A673 (cell line): ENCODE results near the gene CSF2RB. TPM values are rescaled to one million over a fixed set of nuclear protein-coding genes. Genes with fewer than 3 reads are reported as not detected.

Experiments
- BruUV-seq: library from RNA; stranded (reverse); fragments of 400-500 nt; replicated peaks from 2 replicates; lab custom pipeline; 2021; lab: Mats Ljungman, UMichigan
- CTCF ChIA-PET: fragments of 300-600 bp; sonication (Branson Sonifier 250); formaldehyde crosslinking; loops from one replicate; lab custom pipeline; 2022; ENCODE audit warnings: antibody characterized with exemption; lab: Charles Lee
- POLR2A ChIA-PET: fragments of 300-600 bp; sonication (Branson Sonifier 250); formaldehyde crosslinking; loops from one replicate; lab custom pipeline; 2022; ENCODE audit warnings: antibody characterized with exemption; ENCODE audit not compliant: low non-redundant PET; lab: Charles Lee
- DNase-seq: peaks from one replicate; pipeline ENCODE4 v3.0.0-alpha.2; 2015; ENCODE audit warnings: low spot score
- H3K27ac ChIP-seq: fragments of 200-600 bp; sonication (generic); 2 replicates; pipeline ENCODE4 v1.5.1; 2016; ENCODE audit warnings: mixed run types, low read depth, mild to moderate bottlenecking, mixed read lengths, antibody characterized with exemption, low read length; ENCODE audit not compliant: poor library complexity, severe bottlenecking
- H3K27me3 ChIP-seq: fragments of 200-600 bp; sonication (generic); replicated peaks from 2 replicates; pipeline ENCODE4 v1.6.1; 2017; ENCODE audit warnings: mixed run types, low read depth, mild to moderate bottlenecking, mixed read lengths, antibody characterized with exemption, low read length; ENCODE audit not compliant: insufficient read depth, poor library complexity
- H3K36me3 ChIP-seq: fragments of 200-600 bp; sonication (generic); 2 replicates; pipeline ENCODE4 v1.6.1; 2016; ENCODE audit warnings: mixed run types, mild to moderate bottlenecking, mixed read lengths, antibody characterized with exemption, low read length; ENCODE audit not compliant: insufficient read depth, poor library complexity, severe bottlenecking
- H3K4me1 ChIP-seq: fragments of 200-600 bp; sonication (generic); 2 replicates; pipeline ENCODE4 v1.6.1; 2017; ENCODE audit warnings: mixed run types, mild to moderate bottlenecking, mixed read lengths, antibody characterized with exemption, low read length; ENCODE audit not compliant: insufficient read depth, poor library complexity, severe bottlenecking
- H3K4me3 ChIP-seq: fragments of 200-600 bp; sonication (generic); 2 replicates; pipeline ENCODE4 v1.5.1; 2016; ENCODE audit warnings: low read depth, mixed run types, mild to moderate bottlenecking, mixed read lengths, low read length; ENCODE audit not compliant: poor library complexity, severe bottlenecking
- H3K9me3 ChIP-seq: fragments of 200-600 bp; sonication (generic); 2 replicates; pipeline ENCODE4 v1.6.1; 2016; ENCODE audit warnings: mixed run types, low read depth, mild to moderate bottlenecking, mixed read lengths, antibody characterized with exemption, low read length; ENCODE audit not compliant: poor library complexity, severe bottlenecking
- CTCF ChIP-seq: fragments of 300-800, 200-600 bp; sonication (generic); conservative IDR thresholded peaks from 2 replicates; pipeline ENCODE4 v1.5.1; 2017; ENCODE audit warnings: low read depth, mild to moderate bottlenecking, antibody characterized with exemption, low read length, moderate library complexity, mixed read lengths
- EZH2 ChIP-seq: fragments of 200-600 bp; sonication (generic); IDR thresholded peaks from 2 replicates; pipeline ENCODE4 v1.6.1; 2017; ENCODE audit warnings: borderline replicate concordance, low read depth, mild to moderate bottlenecking, mixed read lengths, antibody characterized with exemption, low read length; ENCODE audit not compliant: poor library complexity, severe bottlenecking
- intact Hi-C: fragments of 100-400 bp; cut with micrococcal nuclease; formaldehyde crosslinking; loops from one replicate; pipeline ENCODE4 v1.10.0; 2022; ENCODE audit not compliant: unreplicated experiment
- total RNA-seq: library from RNA; stranded (reverse); gene quantifications from 2 replicates; pipeline ENCODE4 v1.2.3, GENCODE V29; 2021

The CSF2RB gene
- total RNA-seq, 1 experiment from 2014 or later: not detected

GRCh38 chr22:36886016-36886415, 27.4 kb upstream of the CSF2RB start:
- H3K36me3 ChIP-seq: no peaks in the 10 kb centered on the region
- CTCF ChIA-PET: no interaction called here
- TF ChIP-seq CTCF: no peak
- TF ChIP-seq EZH2: no peak
- no peak overlapping the region for H3K4me3 ChIP-seq
- POLR2A ChIA-PET: no interaction called here
- DNase-seq: no peak
- H3K27me3 ChIP-seq: peaks cover 25% of the 10 kb centered on the region
- intact Hi-C loops: no loop called here
- no peak overlapping the region for H3K27ac ChIP-seq
- no TSS peak for BruUV-seq
- no peaks in the 10 kb centered on the region for H3K4me1 ChIP-seq
- peaks cover 10% of the 10 kb centered on the region for H3K9me3 ChIP-seq

GRCh38 chr22:36887162-36887561, 26.3 kb upstream of the CSF2RB start:
- Histone ChIP-seq H3K4me3 (no peak overlapping the region), H3K27me3 (peaks cover 25% of the 10 kb centered on the region), H3K9me3 (no peaks in the 10 kb centered on the region), H3K27ac (no peak overlapping the region), H3K36me3 (no peaks in the 10 kb centered on the region), H3K4me1 (no peaks in the 10 kb centered on the region)
- no peak for TF ChIP-seq EZH2
- TF ChIP-seq CTCF: no peak
- BruUV-seq: no TSS peak
- POLR2A ChIA-PET: no interaction called here
- no peak for DNase-seq
- intact Hi-C loops: no loop called here
- CTCF ChIA-PET: no interaction called here

GRCh38 chr22:36891646-36892045, 21.8 kb upstream of the CSF2RB start:
- ChIA-PET CTCF (no interaction called here), POLR2A (no interaction called here)
- Histone ChIP-seq H3K4me3 (no peak overlapping the region), H3K9me3 (no peaks in the 10 kb centered on the region), H3K27ac (no peak overlapping the region), H3K27me3 (peaks cover 26% of the 10 kb centered on the region), H3K36me3 (no peaks in the 10 kb centered on the region), H3K4me1 (no peaks in the 10 kb centered on the region)
- TF ChIP-seq CTCF (no peak), EZH2 (no peak)
- intact Hi-C loops: no loop called here
- DNase-seq: no peak
- BruUV-seq: no TSS peak
